Panc1 (cell line): ENCODE measurements around the gene FMN2. TPM values are rescaled to one million over a fixed set of nuclear protein-coding genes. Genes with fewer than 3 reads are reported as not detected.
"Not testable (repeated sequence)": the region's sequence is repeated elsewhere in the genome, so short reads cannot be mapped to it uniquely, and the experiment has no call there.

Experiments used
- ATAC-seq: fragments of 200-7000 bp; cut with Tn5 transposase; 2 replicates; pipeline ENCODE4 v1.9.1; 2020; ENCODE audit warnings: mild to moderate bottlenecking, moderate library complexity
- BruUV-seq: library from RNA; stranded (reverse); fragments of 400-500 nt; replicated peaks from 2 replicates; lab custom pipeline; 2021; lab: Mats Ljungman, UMichigan
- CTCF ChIA-PET: fragments of 300-600 bp; sonication (Branson Sonifier 250); formaldehyde crosslinking; loops from one replicate; lab custom pipeline; 2022; ENCODE audit warnings: antibody characterized with exemption; lab: Charles Lee
- POLR2A ChIA-PET: fragments of 300-600 bp; sonication (Branson Sonifier 250); formaldehyde crosslinking; loops from one replicate; lab custom pipeline; 2022; ENCODE audit warnings: antibody characterized with exemption; lab: Charles Lee
- DNase-seq: peaks from one replicate; pipeline ENCODE4 v3.0.0-alpha.2; 2010; ENCODE audit warnings: low read depth, low spot score
- H3K27ac ChIP-seq: 2 replicates; pipeline ENCODE4 v1.5.1; 2011; ENCODE audit warnings: mild to moderate bottlenecking, low read length, inconsistent platforms
- H3K27me3 ChIP-seq: fragments of 200-500 bp; sonication (Bioruptor generic); 2 replicates; pipeline ENCODE4 v1.6.0; 2014; ENCODE audit warnings: low read length, inconsistent platforms; ENCODE audit not compliant: control insufficient read depth, insufficient read depth
- H3K36me3 ChIP-seq: fragments of 200-500 bp; sonication (Bioruptor generic); 2 replicates; pipeline ENCODE4 v1.5.1; 2014; ENCODE audit warnings: inconsistent platforms, mild to moderate bottlenecking, low read length, moderate library complexity; ENCODE audit not compliant: control insufficient read depth, insufficient read depth
- H3K4me1 ChIP-seq: 2 replicates; pipeline ENCODE4 v1.5.1; 2011; ENCODE audit warnings: inconsistent platforms, mild to moderate bottlenecking, low read length, moderate library complexity; ENCODE audit not compliant: control insufficient read depth, insufficient read depth
- H3K4me3 ChIP-seq, 2 experiments: 2 replicates each; pipeline ENCODE4 v1.5.1; 2011 to 2012; ENCODE audit warnings: low read depth in 2 of 2, low read length in 2 of 2, mild to moderate bottlenecking in 2 of 2, inconsistent platforms in 1 of 2, moderate library complexity in 1 of 2
- H3K9me3 ChIP-seq: fragments of 200-500 bp; sonication (Bioruptor generic); 2 replicates; pipeline ENCODE4 v1.5.1; 2014; ENCODE audit warnings: low read depth, mild to moderate bottlenecking, inconsistent platforms, low read length, moderate library complexity; ENCODE audit not compliant: control insufficient read depth, insufficient read depth
- CTCF ChIP-seq: fragments of 450-650 bp; IDR thresholded peaks from 2 replicates; pipeline ENCODE4 v1.5.1; 2017; ENCODE audit warnings: mild to moderate bottlenecking
- POLR2AphosphoS5 ChIP-seq: IDR thresholded peaks from 2 replicates; pipeline ENCODE4 v1.6.1; 2012; ENCODE audit warnings: mild to moderate bottlenecking, low read depth, low read length, moderate library complexity
- REST ChIP-seq, 2 experiments: IDR thresholded peaks; 2 replicates each; pipeline ENCODE4 v1.6.1; 2011 to 2012; ENCODE audit warnings: low read depth in 2 of 2, control low read depth in 1 of 2, low read length in 1 of 2, mild to moderate bottlenecking in 1 of 2, moderate library complexity in 1 of 2; ENCODE audit not compliant: insufficient read depth in 1 of 2
- SIN3A ChIP-seq: IDR thresholded peaks from 2 replicates; pipeline ENCODE4 v1.6.1; 2012; ENCODE audit warnings: low read depth, mild to moderate bottlenecking, low read length, moderate library complexity, borderline replicate concordance; ENCODE audit not compliant: insufficient read depth
- TCF7L2 ChIP-seq: IDR thresholded peaks from 2 replicates; pipeline ENCODE4 v1.6.1; 2011; ENCODE audit warnings: mild to moderate bottlenecking, low read depth, low read length, inconsistent platforms
- in situ Hi-C: cut with HindIII; loops from 2 replicates; pipeline ENCODE4 v1.10.0; 2016; ENCODE audit warnings: low sequenced_read_pairs, low pct_unique_long_range_greater_than_20kb
- intact Hi-C: fragments of 100-400 bp; cut with micrococcal nuclease; formaldehyde crosslinking; loops from one replicate; pipeline ENCODE4 v1.10.0; 2022; ENCODE audit not compliant: unreplicated experiment
- total RNA-seq: library from RNA; stranded (reverse); gene quantifications from one replicate; pipeline ENCODE4 v1.2.1, GENCODE V29; 2021; ENCODE audit not compliant: unreplicated experiment

The FMN2 gene
- total RNA-seq, 1 experiment from 2014 or later: 1.9 TPM

GRCh38 chr1:240258910-240259309 is 167.2 kb downstream of the FMN2 start:
- Histone ChIP-seq H3K36me3 (no peaks in the 10 kb centered on the region), H3K4me3 (no peak overlapping the region), H3K27ac (no peak overlapping the region), H3K4me1 (no peaks in the 10 kb centered on the region), H3K9me3 (no peaks in the 10 kb centered on the region), H3K27me3 (no peaks in the 10 kb centered on the region)
- intact Hi-C loops (no loop called here), in situ Hi-C loops (no loop called here)
- TF ChIP-seq REST (IDR thresholded peaks at IDR 0.05; ENCODE audit: insufficient read depth in 1 of 2, low read depth in 2 of 2, low read length in 1 of 2) (no peak), POLR2AphosphoS5 (no peak), SIN3A (no peak), CTCF (no peak), TCF7L2 (no peak)
- ATAC-seq (no peak), DNase-seq (no peak)
- CTCF ChIA-PET: no interaction called here
- POLR2A ChIA-PET: no interaction called here
- no TSS peak for BruUV-seq

GRCh38 chr1:240264494-240264893 is 172.8 kb downstream of the FMN2 start:
- CTCF ChIA-PET, H3K36me3 ChIP-seq, in situ Hi-C loops, H3K4me3 ChIP-seq, intact Hi-C loops, DNase-seq, H3K27ac ChIP-seq, ATAC-seq, BruUV-seq, H3K27me3 ChIP-seq, H3K9me3 ChIP-seq, POLR2A ChIA-PET, H3K4me1 ChIP-seq: not testable (repeated sequence)

GRCh38 chr1:240271081-240271480 is 179.4 kb downstream of the FMN2 start:
- Histone ChIP-seq H3K36me3 (no peaks in the 10 kb centered on the region), H3K27ac (no peak overlapping the region), H3K4me3 (no peak overlapping the region), H3K4me1 (no peaks in the 10 kb centered on the region), H3K9me3 (no peaks in the 10 kb centered on the region), H3K27me3 (no peaks in the 10 kb centered on the region)
- no TSS peak for BruUV-seq
- in situ Hi-C loops: no loop called here
- intact Hi-C loops: no loop called here
- DNase-seq (no peak), ATAC-seq (no peak)
- CTCF ChIA-PET: no interaction called here
- TF ChIP-seq SIN3A (no peak), TCF7L2 (no peak), POLR2AphosphoS5 (no peak), CTCF (no peak), REST (IDR thresholded peaks at IDR 0.05; ENCODE audit: insufficient read depth in 1 of 2, low read depth in 2 of 2, low read length in 1 of 2) (no peak)
- POLR2A ChIA-PET: interaction anchor here (0.7 kb wide), 1 partner anchor 1053 kb away, joined by 5 read pairs; no protein-coding TSS in a partner anchor
